HG03175 (cell line): Measurements from ENCODE around the gene COPS6.
"Not testable (repeated sequence)": the region's sequence is repeated elsewhere in the genome, so short reads cannot be mapped to it uniquely, and the experiment has no call there.

Experiments used
- ATAC-seq: cut with Tn5 transposase; IDR thresholded peaks from one replicate; pipeline ENCODE4 v1.9.1; 2021; ENCODE audit warnings: mild to moderate bottlenecking, moderate library complexity; ENCODE audit not compliant: unreplicated experiment

Gene COPS6

DNA sequence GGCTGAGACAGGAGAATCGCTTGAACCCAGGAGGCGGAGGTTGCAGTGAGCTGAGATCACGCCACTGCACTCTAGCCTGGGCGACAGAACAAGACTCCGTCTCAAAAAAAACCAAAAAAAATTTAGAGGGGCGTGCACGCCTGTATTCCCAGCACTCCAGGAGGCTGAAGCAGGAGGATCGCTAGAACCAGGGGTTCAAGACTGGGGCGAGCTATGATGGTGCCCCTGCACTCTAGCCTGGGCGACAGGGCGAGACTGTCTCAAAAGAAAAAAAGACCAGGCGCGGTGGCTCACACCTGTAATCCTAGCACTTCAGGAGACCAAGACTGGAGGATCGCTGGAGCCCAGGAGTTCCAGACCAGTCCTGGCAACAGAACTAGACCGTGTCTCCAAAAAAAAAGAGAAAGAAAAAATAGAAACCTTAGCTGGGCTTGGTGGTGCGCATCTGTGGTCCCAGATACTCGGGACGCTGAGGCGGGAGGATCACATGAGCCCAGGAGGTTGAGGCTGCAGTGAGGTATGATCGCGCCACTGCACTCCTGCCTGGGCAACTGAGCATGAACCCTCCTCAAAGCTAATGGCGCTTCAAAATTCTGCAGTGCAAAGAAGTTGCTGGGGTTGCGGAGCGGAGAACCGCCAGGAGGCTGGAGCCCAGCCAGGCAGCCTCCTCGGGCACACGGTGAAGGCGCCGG is 37.6 kb downstream of the COPS6 start:
- ATAC-seq: peak; percentile 4

DNA sequence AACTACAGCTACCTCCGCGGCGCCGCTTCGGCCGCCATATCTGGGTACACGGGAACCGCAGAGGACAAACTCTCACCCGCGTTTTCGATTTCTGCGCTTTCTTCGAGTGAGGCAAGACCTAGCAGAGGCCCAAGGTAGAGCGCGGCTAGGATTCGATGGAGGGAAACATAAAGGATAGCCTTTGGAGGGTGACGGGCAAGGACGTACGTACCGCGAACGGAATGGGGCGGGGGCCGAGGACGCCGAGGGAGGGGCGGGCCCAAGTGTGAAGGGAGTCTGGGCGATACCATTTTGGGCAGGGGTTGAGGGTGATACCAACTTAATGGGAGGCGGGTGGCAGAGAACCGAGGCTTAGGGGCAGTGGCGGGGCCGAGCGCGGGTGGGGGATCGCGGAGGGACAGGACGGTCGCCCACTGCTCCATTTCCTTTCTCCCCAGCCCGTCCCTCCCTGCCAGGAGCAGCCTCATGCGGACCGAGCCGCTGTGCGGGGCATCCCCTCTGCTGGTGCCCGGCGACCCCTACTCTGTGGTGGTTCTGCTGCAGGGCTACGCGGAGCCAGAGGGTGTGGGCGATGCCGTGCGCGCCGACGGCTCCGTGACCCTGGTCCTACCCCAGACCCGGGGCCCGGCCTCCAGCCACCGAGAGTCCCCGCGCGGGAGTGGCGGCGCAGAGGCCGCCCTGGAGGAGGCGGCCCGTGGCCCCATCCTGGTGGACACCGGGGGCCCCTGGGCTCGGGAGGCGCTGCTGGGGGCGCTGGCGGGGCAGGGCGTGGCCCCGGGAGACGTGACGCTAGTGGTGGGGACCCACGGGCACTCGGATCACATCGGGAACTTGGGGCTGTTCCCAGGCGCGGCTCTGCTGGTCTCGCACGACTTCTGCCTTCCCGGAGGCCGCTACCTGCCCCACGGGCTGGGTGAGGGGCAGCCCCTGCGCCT is 38.4 kb downstream of the COPS6 start, which contains the start of gene MBLAC1:
TSS of gene MBLAC1 (plus strand) at position 37 of the 935 bp plus-strand sequence. CDS start at position 466, 429 bp downstream.
- ATAC-seq: peak; percentile 67

GRCh38 chr7:100127866-100128636 is 39.3 kb downstream of the COPS6 start:
- no peak for ATAC-seq

DNA sequence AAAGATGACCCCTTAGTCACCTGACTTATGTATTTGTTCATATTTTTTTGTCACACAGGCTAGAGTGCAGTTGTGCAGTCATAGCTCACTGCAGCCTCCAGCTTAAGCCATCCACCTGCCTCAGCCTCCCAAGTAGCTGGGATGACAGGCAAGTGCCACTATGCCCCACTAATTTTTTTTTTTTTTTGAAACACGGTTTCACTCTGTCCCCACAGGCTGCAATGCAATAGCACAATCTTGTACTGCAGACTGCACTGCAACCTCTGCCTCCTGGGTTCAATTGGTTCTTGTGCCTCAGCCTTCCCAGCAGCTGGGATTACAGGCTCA is 39.8 kb downstream of the COPS6 start:
- no peak for ATAC-seq

GRCh38 chr7:100130220-100130607 is 41.4 kb downstream of the COPS6 start:
- ATAC-seq: not testable (repeated sequence)

- ATAC-seq: no peak
These were observed 42.1 kb downstream of the COPS6 start for GRCh38 chr7:100130608-100131453.

DNA sequence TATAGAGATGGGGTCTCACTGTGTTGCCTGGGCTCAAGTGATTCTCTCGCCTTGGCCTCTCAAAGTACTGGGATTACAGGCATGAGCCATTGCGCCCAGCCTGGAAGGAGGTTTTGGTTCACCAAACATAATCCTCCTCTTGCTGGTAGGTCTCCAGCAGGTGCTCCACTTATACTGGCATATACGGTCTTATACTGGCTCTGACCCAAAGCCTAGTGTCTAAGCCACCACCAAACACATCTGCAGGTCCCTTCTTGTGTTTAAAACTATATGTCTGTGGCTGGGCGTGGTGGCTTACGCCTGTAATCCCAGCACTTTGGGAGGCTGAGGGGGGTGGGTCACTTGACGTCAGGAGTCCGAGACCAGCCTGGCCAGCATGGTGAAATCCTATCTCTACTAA is 43.4 kb downstream of the COPS6 start:
- no peak for ATAC-seq

GRCh38 chr7:100132697-100133151 is 44.0 kb downstream of the COPS6 start:
- peak; percentile 73 for ATAC-seq

DNA sequence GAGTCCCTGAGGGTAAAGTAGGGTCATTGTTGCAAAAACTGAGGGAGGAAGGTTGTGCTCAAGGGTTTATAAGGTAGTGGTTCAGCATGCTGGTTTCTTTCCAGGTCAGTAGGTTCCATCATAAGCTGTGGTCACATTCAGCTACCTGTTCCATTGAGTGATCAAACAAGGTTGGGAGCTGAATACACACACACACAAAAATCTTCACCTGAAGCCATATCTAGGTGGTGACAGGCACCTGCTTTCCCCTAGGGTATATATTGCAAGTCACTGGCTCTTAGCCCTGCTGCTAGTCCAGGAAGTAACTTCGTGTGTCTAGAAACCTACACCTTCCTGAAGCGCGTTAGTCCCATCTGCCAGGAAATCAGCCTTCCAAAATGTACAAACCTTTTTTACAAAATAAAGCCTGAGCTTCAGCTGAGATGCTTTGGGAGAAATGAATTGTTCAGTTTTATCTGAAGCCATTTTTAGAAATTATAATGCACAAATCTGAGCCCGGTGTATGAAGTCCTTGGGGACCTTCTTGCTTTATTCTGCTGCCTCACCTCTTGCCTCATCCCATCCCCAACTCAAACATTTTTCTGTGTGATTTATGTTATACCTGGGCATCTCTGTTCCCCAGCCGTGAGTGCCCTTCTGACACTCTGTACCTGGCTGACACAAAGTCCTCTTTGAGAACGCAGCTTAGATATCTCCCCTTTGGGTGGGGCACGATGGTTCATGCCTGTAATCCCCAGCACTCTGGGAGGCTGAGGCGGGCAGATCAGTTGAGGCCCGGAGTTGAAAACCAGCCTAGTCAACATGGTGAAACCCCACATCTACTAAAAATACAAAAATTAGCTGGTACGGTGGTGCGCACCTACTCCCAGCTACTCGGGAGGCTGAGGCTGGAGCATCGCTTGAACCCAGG is 49.3 kb downstream of the COPS6 start:
- no peak for ATAC-seq

DNA sequence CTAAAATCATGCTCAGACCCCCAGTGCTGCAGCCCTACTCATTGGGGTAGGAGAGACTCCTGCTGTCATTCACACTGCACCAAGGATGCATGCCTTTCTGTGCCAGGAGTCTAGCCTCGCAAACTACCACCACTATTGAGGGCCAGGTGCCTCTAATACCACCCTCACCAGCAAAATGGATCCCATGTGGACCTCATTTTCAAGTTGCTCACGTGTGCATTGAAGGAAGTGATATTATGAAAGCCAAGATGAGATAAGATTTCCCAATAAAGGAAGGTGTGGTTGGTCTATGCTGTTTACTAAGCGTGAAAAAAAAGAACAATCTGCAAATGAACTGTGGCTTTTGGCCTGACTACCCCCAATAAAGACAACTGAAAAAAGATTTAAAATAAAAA is 52.8 kb downstream of the COPS6 start:
- ATAC-seq: no peak
